Measurements from ENCODE around the gene GDI1.

Gene GDI1

DNA sequence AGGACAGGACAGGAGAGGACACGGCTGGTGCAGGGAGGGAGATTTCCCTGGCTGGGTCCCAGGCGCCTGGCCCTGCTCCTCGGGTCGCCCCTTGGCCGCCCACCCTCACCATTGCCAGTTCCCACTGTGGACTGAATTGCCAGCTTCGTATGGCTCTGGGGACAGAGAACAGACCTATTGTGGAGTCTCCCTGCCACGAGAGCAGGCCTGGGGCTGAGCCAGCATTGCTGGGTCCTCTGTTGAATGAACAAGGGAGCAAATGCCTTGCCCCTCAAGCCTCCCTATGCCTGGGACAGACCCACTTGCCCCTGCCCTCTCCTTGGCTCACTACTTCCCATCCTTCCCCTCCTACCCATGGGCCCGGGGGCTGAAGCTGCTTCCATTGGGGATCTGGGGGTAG lies 25.4 kb downstream of the GDI1 start:
- DNase-seq (ENCODE audit: low spot score): no peak

DNA sequence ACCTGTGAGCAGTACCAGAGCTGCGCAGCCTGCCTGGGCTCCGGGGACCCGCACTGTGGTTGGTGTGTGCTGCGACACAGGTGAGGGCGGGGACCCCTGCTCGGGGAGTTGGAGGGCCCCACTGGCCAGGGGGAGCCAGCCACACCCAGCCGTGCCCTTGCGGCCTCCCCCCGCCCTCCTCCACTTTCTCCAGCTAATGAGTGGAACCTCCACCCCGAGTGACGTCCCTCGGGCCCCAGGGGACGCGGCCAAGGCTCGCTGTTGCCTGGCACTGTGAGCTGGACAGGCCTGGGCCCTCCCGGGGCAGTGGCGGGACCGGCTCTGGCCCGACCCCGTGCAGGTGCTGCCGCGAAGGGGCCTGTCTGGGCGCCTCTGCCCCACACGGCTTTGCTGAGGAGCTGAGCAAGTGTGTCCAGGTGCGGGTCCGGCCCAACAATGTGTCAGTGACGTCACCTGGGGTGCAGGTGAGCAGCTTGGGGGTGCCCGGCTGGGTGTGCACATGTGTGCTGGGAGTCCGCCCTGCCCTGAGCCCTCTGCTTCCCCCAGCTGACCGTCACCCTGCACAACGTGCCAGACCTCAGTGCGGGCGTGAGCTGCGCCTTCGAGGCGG lies 26.8 kb downstream of the GDI1 start:
- DNase-seq (ENCODE audit: low spot score): no peak

DNA sequence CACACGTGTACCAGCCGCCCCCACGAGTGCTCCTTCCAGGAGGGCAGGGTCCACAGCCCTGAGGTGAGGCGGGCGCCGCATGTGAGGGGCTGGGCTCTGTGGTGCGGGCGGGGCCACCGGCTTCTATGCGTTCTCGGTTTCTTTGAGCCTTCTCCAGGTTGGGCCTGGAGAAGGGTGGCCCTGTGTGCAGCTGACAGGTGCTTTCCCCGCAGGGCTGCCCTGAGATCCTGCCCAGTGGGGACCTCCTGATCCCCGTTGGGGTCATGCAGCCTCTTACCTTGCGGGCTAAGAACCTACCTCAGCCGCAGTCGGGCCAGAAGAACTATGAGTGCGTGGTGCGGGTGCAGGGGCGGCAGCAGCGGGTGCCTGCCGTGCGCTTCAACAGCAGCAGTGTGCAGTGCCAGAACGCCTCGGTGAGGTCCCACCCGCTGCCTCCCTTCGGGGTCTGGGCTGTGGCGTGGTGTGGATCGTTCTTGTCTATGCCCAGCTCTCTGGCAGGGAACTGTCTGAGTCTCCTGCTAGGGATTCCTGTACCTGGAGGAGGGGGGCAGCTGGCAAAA lies 27.9 kb downstream of the GDI1 start:
- DNase-seq (ENCODE audit: low spot score): no peak

DNA sequence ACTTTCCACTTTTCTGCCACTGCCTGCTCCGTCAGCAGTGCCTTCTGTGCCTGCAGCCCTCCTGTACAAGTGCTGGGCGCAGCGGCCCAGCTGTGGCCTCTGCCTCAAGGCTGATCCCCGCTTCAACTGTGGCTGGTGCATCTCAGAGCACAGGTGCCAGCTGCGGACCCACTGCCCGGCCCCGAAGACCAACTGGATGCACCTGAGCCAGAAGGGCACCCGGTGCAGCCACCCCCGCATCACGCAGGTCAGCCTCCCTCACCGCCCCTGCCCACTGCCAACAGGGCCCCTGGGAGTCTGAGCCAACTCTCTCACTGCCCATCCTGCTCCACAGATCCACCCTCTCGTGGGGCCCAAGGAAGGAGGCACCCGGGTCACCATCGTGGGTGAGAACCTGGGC lies 28.6 kb downstream of the GDI1 start:
- DNase-seq (ENCODE audit: low spot score): no peak

DNA sequence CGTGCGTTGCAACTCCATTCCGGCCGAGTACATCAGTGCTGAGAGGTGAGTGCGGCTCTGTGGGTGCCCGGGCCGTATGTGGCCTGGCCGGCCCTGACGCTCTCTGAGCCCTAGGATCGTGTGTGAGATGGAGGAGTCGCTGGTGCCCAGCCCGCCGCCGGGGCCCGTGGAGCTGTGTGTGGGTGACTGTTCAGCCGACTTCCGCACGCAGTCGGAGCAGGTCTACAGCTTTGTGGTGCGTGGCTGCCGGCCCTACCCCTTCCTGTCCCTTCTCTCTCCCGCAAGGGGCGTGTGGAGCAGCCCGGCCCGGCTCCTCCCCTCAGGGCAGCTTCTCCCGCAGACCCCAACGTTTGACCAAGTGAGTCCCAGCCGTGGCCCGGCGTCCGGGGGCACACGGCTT lies 29.1 kb downstream of the GDI1 start:
- DNase-seq (ENCODE audit: low spot score): no peak

DNA sequence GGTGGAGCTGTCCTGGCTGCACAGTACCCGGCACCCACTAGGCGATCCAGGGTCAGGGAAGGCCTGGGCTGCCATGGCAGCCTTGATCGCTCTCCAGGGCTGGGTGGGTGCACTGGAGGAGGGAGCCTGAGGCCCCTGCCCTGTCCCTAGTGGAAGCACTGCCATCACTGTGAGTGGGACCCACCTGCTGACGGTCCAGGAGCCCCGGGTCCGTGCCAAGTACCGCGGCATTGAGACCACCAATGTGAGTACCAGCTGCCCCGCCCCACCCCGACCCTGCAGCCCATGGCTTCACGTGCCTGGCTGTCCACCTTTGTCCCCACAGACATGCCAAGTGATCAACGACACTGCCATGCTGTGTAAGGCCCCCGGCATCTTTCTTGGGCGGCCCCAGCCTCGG lies 30.0 kb downstream of the GDI1 start:
- no peak for DNase-seq (ENCODE audit: low spot score)

DNA sequence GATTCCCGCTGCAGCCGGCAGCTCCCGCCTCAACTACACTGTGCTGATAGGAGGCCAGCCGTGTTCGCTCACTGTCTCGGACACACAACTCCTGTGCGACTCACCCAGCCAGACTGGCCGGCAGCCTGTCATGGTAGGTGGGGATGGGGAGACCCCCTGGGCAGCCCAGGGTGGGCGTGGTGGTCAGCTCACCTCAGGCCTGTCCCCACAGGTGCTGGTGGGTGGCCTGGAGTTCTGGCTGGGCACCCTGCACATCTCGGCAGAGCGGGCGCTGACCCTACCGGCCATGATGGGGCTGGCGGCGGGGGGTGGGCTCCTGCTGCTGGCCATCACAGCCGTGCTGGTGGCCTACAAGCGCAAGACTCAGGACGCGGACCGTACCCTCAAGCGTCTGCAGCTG lies 30.6 kb downstream of the GDI1 start:
- no peak for DNase-seq (ENCODE audit: low spot score)

DNA sequence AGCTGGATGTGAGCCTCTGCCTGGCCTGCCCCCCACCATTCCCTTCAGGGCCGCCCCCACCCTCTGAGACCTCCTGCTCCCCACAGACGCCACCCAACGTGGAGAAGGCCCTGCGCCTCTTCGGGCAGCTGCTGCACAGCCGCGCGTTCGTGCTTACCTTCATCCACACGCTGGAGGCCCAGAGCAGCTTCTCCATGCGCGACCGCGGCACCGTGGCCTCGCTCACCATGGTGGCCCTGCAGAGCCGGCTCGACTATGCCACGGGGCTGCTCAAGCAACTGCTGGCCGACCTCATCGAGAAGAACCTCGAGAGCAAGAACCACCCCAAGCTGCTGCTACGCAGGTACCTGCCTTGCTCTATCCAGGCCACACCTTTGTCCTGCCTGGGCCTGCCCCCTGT lies 31.3 kb downstream of the GDI1 start:
- DNase-seq (ENCODE audit: low spot score): no peak

DNA sequence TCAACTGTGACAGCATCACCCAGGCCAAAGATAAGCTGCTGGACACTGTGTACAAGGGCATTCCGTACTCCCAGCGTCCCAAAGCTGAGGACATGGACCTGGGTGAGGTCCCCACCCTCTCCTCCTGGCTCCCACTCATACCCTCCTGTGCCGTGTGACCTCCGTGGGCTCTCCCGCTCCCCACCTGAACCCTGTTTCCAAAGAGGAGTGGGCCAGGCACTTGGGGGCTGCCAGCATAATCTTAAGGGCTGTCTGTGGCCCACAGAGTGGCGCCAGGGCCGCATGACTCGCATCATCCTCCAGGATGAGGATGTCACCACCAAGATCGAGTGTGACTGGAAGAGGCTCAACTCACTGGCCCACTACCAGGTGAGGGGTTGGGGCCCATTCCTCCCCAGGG lies 32.2 kb downstream of the GDI1 start:
- DNase-seq (ENCODE audit: low spot score): no peak

DNA sequence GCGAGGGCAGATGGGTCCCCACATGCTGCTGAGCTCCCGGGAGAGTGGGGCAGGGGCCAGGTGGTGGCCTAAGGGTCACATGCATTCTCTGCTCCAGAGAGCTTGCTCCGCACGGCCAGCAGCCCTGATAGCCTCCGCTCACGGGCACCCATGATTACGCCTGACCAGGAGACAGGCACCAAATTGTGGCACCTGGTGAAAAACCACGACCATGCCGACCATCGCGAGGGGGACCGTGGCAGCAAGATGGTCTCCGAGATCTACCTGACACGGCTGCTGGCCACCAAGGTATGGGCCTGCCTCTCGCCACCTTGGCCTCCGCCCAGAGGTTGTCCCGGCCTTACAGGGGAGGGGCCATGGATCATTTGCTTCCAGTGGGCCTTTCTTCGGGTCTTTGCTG lies 32.9 kb downstream of the GDI1 start:
- no peak for DNase-seq (ENCODE audit: low spot score)

DNA sequence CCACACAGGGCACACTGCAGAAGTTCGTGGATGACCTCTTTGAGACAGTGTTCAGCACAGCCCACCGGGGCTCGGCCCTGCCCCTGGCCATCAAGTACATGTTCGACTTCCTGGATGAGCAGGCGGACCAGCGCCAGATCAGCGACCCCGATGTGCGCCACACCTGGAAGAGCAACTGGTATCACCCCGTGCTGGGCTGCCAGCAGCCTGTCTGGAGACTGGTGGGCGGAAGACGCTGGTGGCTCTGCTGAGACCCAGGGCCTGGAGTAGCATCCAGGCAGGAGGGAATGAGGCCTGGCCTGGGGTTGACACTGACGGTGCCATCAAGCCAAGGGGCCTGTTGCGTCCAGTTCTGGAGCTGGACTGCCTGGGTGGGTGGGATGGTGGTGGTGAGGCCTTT lies 33.5 kb downstream of the GDI1 start:
- no peak for DNase-seq (ENCODE audit: low spot score)

DNA sequence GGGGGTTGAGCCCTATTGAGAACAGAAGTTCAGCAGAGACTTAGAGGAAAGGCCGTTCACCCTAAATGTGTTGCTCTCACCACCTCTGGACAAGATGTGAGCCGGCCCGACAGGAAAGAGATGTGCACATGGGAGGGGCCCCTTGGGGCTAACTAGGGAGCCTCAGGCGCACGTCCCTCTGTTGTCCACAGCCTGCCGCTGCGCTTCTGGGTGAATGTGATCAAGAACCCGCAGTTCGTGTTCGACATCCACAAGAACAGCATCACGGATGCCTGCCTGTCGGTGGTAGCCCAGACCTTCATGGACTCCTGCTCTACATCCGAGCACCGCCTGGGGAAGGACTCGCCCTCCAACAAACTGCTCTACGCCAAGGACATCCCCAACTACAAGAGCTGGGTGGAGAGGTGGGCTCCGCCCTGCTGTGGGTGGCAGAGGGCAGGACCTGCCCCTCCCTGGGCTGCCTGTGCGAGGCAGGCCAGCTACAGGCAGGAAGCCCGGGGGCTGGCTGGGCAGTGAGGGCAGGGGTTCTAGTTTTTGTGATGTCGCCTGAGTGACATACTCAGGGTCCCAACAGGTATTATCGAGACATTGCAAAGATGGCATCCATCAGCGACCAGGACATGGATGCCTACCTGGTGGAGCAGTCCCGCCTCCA lies 34.1 kb downstream of the GDI1 start:
- DNase-seq (ENCODE audit: low spot score): no peak

DNA sequence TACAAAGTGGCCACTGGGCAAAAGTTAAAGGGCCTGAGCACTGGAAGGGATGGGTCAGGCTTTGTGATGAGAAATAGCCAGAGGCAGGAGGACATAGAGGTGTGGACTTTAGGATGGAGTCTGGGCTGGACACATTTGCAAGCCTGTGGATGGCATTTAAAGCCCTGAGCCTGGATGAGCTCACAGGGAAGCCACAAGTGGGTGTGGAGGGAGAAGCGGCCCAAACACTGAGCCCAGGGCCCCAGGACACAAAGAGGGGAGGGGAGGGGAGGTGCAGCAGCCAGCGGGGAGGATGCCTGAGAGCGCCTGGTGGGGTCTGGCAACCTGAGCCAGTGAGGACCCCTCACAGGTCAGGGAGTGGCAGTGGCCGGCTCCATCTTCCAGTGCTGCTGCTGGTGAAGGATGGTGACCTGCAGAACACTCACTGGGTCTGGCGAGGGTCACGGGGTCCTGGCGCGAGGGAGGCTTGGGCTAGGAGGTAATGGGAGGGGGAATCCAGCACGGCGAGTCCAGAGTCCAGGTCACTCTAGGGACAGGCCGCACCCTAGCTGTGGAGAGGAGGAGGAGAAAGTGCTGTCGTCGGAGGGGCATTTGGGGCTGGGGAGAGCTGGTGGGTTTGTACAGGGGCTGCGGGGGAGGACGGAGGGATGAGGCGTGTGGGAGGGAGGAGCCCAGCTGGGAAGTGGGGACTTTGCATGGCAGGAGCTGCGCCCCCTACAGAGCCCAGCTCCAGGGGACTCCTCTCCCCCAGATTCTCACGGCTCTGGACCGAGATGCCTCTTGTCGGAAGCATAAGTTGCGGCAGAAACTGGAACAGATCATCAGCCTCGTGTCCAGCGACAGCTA lies 35.1 kb downstream of the GDI1 start:
- no peak for DNase-seq (ENCODE audit: low spot score)

DNA sequence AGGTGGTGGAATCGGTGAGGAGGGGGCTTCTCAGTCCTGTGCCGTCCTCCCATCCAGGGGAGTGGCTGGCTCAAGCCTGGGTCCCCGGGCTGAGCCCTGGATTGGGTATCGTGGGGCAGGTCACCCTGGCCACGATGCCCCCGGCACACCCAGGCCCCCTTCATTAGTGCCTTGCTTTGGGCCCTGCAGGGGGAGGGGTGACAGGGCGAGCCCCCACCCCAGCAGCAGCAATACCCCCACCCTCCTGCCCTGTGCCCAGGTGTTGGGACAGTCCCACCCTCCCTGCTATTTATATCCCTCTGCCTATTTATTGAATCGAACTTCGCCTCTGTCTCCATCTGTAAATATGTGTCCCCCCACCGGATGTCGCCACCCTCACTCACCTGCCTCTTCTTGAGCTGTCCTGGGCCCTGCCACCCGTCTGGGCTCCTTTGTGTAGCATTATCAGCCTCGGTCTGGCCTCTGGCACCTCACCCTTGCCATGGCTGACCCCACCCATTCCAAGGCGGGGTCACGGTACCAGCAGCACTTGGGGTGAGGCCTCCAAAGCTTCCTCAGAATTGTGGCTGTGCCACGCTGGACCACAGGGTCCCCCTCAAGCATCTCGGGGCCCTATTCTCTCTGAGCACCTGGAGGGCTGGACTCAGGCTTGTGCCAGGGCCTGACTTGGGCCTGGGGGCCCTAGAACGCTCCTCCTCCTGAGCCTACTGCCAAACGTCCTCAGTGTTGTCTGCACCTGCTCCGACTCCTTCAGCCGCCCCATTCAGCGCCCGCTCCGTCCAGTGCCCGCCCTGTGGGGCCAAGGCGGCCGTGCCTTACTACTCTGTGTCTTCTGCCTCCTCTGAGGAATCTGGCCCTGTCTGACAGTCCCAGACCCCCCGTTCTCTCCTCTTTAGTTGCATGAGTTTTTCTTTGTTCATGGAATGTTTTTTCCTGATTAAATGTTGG lies 36.0 kb downstream of the GDI1 start:
- peak; percentile 70 for DNase-seq (ENCODE audit: low spot score)

DNA sequence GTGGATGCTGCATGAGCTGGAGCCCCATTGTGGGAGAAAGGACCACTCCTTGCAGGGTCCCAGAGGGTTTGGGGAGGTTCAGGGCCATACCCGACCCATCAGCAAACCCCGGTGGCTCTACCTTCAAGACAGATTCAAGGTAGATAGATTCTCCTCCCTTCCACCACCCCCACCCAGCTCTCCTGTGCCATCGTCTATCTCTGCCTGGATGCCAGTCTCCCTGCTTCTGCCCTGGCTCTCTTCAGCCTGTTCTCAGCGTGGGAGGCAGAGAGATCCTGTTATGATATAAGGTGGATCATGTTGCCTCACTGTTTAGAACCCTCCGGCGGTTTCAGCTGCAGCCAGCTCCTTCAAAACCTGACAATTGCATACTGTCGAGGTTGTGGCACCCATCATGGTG lies 36.7 kb downstream of the GDI1 start:
- no peak for DNase-seq (ENCODE audit: low spot score)

DNA sequence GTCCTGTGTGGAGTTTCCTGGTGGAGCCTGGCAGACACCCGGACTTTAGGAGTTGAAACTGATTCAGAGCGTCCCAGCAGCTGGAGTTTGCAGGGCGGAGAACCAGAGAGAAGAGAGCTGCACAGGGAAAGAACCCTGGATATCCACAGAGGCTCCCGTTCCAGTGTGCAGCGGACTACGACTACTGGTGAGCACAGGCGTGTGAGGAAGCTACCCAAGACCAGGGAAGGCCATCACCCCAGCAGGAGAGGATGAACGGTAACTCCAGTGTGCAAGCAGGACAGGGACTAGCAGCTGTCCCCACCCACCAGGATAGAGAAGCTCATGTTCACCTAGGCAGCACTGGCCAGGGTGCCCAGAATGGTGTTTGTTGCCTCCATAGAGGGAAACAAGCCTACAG lies 39.9 kb downstream of the GDI1 start:
- DNase-seq (ENCODE audit: low spot score): no peak

DNA sequence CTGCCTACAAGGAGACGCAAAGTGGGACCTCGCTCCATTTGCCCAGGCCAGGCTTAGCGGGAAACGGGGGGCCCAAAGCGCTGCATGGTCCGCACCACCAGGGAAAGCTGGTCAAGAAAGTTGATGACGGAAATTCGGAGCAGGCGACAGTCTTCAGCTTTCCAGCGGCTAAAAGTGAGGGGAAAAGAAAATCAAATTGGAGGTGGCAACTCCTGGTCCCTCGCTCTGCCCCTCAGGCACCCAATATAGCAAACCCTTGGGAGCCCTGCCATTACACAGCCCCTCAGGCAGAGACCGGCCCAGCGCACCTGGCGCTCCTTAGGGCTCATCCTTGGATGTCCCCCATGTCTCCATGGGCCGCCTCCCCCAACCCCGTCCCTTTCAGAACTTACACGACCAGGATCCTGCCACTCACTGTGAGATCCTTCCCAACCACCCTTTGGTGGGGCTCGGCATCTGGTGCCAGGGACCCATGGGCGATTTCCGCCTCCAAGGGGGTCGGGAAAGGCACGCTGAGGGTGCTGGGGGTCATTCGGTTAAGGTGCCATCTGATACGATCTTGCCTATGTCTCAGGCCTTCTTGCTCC lies 41.0 kb downstream of the GDI1 start:
- no peak for DNase-seq (ENCODE audit: low spot score)

DNA sequence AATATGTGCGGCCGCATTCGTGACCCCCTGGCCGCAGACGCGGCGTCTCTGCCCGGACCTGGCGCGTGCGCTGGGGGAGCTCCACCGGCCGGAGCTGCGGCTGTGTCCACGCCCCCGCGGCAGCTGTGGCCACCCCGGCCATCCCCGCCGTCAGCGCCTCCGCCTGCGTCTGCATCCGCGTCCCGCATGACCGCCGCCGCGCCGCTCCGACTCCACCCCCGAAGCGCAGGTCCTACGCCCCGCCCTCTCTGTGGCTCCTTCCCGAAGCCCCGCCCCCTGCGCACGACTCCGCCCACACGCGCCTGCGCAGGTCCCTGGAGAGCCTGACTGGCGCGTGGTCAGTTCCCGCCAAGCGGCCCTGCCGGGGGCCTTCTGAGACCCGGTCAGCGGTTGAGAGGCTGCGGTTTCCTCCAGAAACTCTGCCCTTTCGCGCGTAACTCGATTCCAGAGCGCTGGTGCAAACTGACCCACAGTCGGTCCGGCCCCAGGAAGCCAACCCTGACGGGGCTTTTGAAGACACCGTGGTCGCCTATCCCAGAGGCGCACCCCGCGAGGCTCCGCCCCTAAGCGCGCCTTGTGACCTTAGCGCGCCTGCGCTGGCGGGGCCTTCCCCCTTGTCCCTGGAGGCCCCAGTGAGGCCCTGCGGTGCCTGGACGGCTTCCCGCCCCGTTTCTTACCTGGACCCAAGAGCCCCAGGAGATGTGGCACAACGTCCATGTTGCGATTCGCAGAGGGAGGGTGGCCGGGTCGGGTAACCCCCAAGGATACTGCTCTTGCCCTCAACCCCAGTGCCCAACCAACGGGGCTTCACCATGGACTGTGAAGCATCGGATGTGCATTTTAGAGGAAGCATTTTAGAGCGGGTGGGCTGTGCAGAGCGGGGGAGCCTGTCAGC lies 42.0 kb downstream of the GDI1 start, which contains the start of gene LAGE3:
LAGE3 (minus strand) TSS at position 554 of the 895 bp plus-strand sequence; CDS start at position 188, 366 bp downstream.
- DNase-seq (ENCODE audit: low spot score): peak; percentile 92

DNA sequence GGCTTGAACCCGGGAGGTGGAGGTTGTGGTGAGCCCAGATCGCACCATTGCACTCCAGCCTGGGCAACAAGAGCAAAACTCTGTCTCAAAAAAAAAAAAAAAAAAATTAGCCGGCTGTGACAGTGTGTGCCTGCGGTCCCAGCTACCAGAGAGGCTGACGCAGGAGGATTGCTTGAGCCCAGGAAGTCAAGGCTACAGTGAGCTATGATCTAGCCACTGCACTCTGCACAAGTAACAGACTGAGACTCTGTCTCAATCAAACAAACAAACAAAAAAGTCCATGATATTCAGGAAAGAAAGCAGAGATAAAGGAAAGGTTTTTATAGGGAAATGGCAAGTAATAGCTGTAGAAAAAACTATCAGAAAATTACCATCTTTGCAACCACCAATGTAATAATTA lies 44.2 kb downstream of the GDI1 start:
- DNase-seq (ENCODE audit: low spot score): no peak

DNA sequence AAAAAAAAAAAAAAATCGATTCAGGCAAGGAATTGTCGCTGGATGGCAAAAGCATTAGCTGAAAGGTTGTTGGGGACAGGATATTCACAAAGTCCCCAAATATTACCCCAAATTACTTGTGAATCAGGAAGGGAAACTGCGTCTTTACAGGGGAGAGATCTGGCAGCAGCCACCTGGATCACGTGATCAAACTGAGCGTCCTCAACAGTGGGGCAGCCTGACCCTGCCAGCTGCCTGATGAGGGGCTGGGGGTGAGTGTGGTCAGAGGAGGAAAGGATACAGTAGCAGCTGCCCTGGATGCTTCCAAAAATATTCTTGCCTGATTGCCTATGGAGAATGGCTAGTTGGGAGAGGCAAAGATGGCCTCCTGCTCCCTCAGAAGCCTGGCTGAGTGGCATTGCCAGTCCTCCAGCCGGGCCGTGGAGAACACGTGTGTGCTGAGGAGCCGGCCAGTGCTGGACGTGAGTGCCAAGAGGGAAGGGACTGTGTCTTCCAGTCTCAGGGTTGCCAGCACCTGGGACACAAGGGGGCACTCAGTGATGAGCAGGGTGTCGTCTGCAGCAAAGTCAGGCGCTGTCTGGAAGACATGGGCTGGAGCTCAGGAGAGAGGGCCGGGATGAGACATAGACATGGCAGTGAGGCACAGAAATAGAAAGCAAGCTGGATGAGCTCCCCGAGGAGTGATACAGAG lies 45.1 kb downstream of the GDI1 start:
- no peak for DNase-seq (ENCODE audit: low spot score)
